Hepatocyte (in vitro differentiated cells): Measurements from ENCODE around the gene MEAK7. TPM values are rescaled to one million over a fixed set of nuclear protein-coding genes. Genes with fewer than 3 reads are reported as not detected.

Source experiments
- DNase-seq: peaks from one replicate; pipeline ENCODE4 v3.0.0-alpha.2; 2016; ENCODE audit warnings: low spot score
- H2AFZ ChIP-seq: fragments of 200-600 bp; sonication (generic); 2 replicates; pipeline ENCODE4 v1.6.0; 2016; ENCODE audit warnings: antibody characterized with exemption, mild to moderate bottlenecking
- H3K27ac ChIP-seq: fragments of 200-600 bp; sonication (generic); 2 replicates; pipeline ENCODE4 v1.5.1; 2016; ENCODE audit warnings: mild to moderate bottlenecking
- H3K27me3 ChIP-seq: fragments of 200-600 bp; sonication (generic); 2 replicates; pipeline ENCODE4 v1.6.1; 2016
- H3K36me3 ChIP-seq: fragments of 200-600 bp; sonication (generic); replicated peaks from 2 replicates; pipeline ENCODE4 v1.5.1; 2016; ENCODE audit warnings: low read depth; ENCODE audit not compliant: insufficient read depth
- H3K4me1 ChIP-seq: fragments of 200-600 bp; sonication (generic); 2 replicates; pipeline ENCODE4 v1.5.1; 2016; ENCODE audit warnings: mild to moderate bottlenecking, moderate library complexity; ENCODE audit not compliant: insufficient read depth
- H3K4me2 ChIP-seq: fragments of 200-600 bp; sonication (generic); 2 replicates; pipeline ENCODE4 v1.6.0; 2016
- H3K4me3 ChIP-seq: fragments of 200-600 bp; sonication (generic); 2 replicates; pipeline ENCODE4 v1.5.1; 2016; ENCODE audit warnings: mild to moderate bottlenecking
- H3K79me2 ChIP-seq: fragments of 200-600 bp; sonication (generic); 2 replicates; pipeline ENCODE4 v1.6.0; 2017; ENCODE audit warnings: mild to moderate bottlenecking
- H3K9me2 ChIP-seq: fragments of 200-600 bp; sonication (generic); replicated peaks from 2 replicates; pipeline ENCODE4 v1.6.0; 2017; ENCODE audit warnings: mild to moderate bottlenecking; ENCODE audit not compliant: insufficient read depth
- H3K9me3 ChIP-seq: fragments of 200-600 bp; sonication (generic); 2 replicates; pipeline ENCODE4 v1.5.1; 2016; ENCODE audit warnings: low read depth, mild to moderate bottlenecking
- H4K20me1 ChIP-seq: fragments of 200-600 bp; sonication (generic); 2 replicates; pipeline ENCODE4 v1.6.0; 2016; ENCODE audit warnings: mild to moderate bottlenecking; ENCODE audit not compliant: insufficient read depth, poor library complexity, severe bottlenecking
- EZH2 ChIP-seq: fragments of 200-600 bp; sonication (generic); IDR thresholded peaks from 2 replicates; pipeline ENCODE4 v1.6.1; 2016; ENCODE audit warnings: antibody characterized with exemption, mild to moderate bottlenecking, borderline replicate concordance
- EZH2phosphoT487 ChIP-seq: fragments of 200-600 bp; sonication (generic); IDR thresholded peaks from one replicate; pipeline ENCODE4 v1.6.1; 2018; ENCODE audit warnings: antibody characterized with exemption, mild to moderate bottlenecking, low read depth, moderate library complexity; ENCODE audit not compliant: unreplicated experiment, severe bottlenecking
- WGBS: methylation state at CpG from one replicate; pipeline ENCODE4 v1.1.6; 2016; ENCODE audit warnings: low lambda C conversion rate; ENCODE audit errors: missing lambda C conversion rate; 5-methylcytosine and 5-hydroxymethylcytosine counted together
- polyA plus RNA-seq: library from polyadenylated mRNA; unstranded; fragments of >200 nt; fragmentation: Nextera tagmentation; extraction: Ambion mirVana; gene quantifications from 2 replicates; pipeline ENCODE4 v1.2.1, GENCODE V29; 2016
- total RNA-seq: library from RNA; depleted of rRNA; stranded (reverse); fragments of >200 nt; gene quantifications from 2 replicates; pipeline ENCODE4 v1.2.3, GENCODE V29; 2014
- TF ChIP-seq, protein P1 (sequence below): fragments of 200-600 bp; sonication (generic); IDR thresholded peaks from 2 replicates; pipeline ENCODE4 v1.5.1; 2016; ENCODE audit warnings: antibody characterized with exemption, mild to moderate bottlenecking; ENCODE audit not compliant: poor library complexity

Gene MEAK7
- total RNA-seq, result 13.5 and 29.7 TPM in 2 replicates
- 21.6 and 22.6 TPM in 2 replicates for polyA plus RNA-seq

- H3K79me2 ChIP-seq, result peaks cover 12% of the 10 kb centered on the region
- no peaks in the 10 kb centered on the region for H3K9me2 ChIP-seq
- peaks cover 8% of the 10 kb centered on the region for H3K4me1 ChIP-seq
- WGBS, result 8% methylated on average over 41 of the region's 45 CpGs
- no peaks in the 10 kb centered on the region for H3K9me3 ChIP-seq
- H3K36me3 ChIP-seq, result no peaks in the 10 kb centered on the region
- TF ChIP-seq EZH2 (no peak), EZH2phosphoT487 (no peak)
- TF ChIP-seq, protein P1, sequence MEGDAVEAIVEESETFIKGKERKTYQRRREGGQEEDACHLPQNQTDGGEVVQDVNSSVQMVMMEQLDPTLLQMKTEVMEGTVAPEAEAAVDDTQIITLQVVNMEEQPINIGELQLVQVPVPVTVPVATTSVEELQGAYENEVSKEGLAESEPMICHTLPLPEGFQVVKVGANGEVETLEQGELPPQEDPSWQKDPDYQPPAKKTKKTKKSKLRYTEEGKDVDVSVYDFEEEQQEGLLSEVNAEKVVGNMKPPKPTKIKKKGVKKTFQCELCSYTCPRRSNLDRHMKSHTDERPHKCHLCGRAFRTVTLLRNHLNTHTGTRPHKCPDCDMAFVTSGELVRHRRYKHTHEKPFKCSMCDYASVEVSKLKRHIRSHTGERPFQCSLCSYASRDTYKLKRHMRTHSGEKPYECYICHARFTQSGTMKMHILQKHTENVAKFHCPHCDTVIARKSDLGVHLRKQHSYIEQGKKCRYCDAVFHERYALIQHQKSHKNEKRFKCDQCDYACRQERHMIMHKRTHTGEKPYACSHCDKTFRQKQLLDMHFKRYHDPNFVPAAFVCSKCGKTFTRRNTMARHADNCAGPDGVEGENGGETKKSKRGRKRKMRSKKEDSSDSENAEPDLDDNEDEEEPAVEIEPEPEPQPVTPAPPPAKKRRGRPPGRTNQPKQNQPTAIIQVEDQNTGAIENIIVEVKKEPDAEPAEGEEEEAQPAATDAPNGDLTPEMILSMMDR, result no peak
- DNase-seq, result peak; percentile 99
- H3K27me3 ChIP-seq, result no peaks in the 10 kb centered on the region
- peak within 1 kb of the TSS; percentile 27 for H3K4me3 ChIP-seq
- H2AFZ ChIP-seq, result peak within 1 kb of the TSS; percentile 32
- H3K27ac ChIP-seq, result peak within 1 kb of the TSS; percentile 75
- H4K20me1 ChIP-seq, result no peaks in the 10 kb centered on the region
- H3K4me2 ChIP-seq, result peak within 1 kb of the TSS; percentile 80
These were observed at the start of gene MEAK7 for GRCh38 chr16:84504420-84505248. Gene MEAK7, minus strand, starts transcription at chr16:84504659. Its CDS starts 6,573 bp downstream, at chr16:84498086.

DNA sequence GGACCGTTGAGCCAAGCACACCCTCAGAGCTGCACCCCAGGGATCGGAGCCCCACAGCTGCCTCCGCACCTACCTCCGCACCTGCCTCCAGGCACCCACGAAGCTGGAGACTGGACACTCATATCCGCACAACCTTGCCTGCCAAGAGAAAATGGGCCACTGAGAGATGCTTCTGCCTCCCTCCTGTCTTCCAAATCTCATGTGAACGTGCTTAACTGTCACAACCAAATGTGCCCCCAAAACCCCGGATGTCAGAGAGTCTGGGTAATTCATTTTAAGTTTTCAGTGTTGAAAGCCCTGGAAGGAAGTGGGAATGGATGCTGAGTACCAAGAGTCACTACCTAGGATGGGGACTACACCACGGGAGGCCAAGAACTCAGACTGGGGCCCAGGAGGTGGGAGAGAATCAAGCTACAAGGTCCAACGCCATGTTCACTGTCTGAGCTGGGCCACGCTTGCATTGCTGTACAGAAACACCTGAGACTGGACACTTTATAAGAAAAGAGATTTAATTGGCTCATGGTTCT is 49.5 kb upstream of the MEAK7 start:
- Histone ChIP-seq H3K4me1 (no peaks in the 10 kb centered on the region), H3K36me3 (no peaks in the 10 kb centered on the region), H3K9me3 (no peaks in the 10 kb centered on the region), H4K20me1 (no peaks in the 10 kb centered on the region), H3K27me3 (no peaks in the 10 kb centered on the region), H3K27ac (no peak overlapping the region), H3K9me2 (no peaks in the 10 kb centered on the region), H3K4me2 (no peak overlapping the region), H2AFZ (no peak overlapping the region), H3K79me2 (no peaks in the 10 kb centered on the region), H3K4me3 (no peak overlapping the region)
- WGBS, result 94% methylated on average over 11 of the region's 11 CpGs
- TF ChIP-seq EZH2phosphoT487, result no peak
- no peak for TF ChIP-seq EZH2
- no peak for DNase-seq

DNA sequence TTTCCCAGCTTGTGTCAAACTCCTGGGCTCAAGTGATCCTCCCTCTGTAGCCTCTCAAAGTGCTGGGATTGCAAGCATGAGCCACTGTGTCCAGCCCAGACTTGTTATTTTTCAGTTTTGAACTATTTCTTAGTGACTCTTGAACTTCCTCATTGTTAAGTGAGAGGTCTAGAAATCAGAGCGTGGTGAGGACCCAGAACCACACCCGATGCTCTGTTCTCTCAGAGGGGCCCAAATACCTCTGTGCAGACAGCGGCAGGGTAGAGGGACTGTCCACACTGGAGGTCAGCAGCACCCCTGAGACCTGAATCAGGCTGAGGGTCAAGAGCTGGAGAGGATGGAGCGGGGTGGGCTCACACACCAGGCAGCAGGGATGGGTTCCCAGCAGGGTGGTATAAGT is 47.7 kb upstream of the MEAK7 start:
- Histone ChIP-seq H3K27ac (no peak overlapping the region), H3K36me3 (no peaks in the 10 kb centered on the region), H4K20me1 (no peaks in the 10 kb centered on the region), H3K9me2 (no peaks in the 10 kb centered on the region), H3K4me1 (no peaks in the 10 kb centered on the region), H3K79me2 (no peaks in the 10 kb centered on the region), H3K27me3 (no peaks in the 10 kb centered on the region), H3K4me2 (no peak overlapping the region), H3K9me3 (no peaks in the 10 kb centered on the region), H2AFZ (no peak overlapping the region), H3K4me3 (no peak overlapping the region)
- TF ChIP-seq EZH2 (no peak), EZH2phosphoT487 (no peak)
- TF ChIP-seq, protein P1, result no peak
- 83% methylated on average over 4 of the region's 4 CpGs for WGBS
- DNase-seq, result no peak

- Histone ChIP-seq H4K20me1 (no peaks in the 10 kb centered on the region), H2AFZ (no peak overlapping the region), H3K9me2 (no peaks in the 10 kb centered on the region), H3K79me2 (no peaks in the 10 kb centered on the region), H3K27ac (no peak overlapping the region), H3K9me3 (no peaks in the 10 kb centered on the region), H3K27me3 (no peaks in the 10 kb centered on the region), H3K4me2 (no peak overlapping the region), H3K36me3 (no peaks in the 10 kb centered on the region), H3K4me3 (no peak overlapping the region), H3K4me1 (no peaks in the 10 kb centered on the region)
- WGBS, result 72% methylated on average over 4 of the region's 4 CpGs
- DNase-seq, result no peak
- TF ChIP-seq, protein P1, result no peak
- TF ChIP-seq EZH2phosphoT487, result no peak
- no peak for TF ChIP-seq EZH2
These were observed 45.6 kb upstream of the MEAK7 start for GRCh38 chr16:84550096-84550495.
